DMS114 treated with DMSO at 0.1 percent for 48 hours (cell line): ENCODE data around the gene SULT2B1.
"Not testable (repeated sequence)": the region's sequence is repeated elsewhere in the genome, so short reads cannot be mapped to it uniquely, and the experiment has no call there.

Experiments used
- DNase-seq: peaks from one replicate; lab custom pipeline; 2025; ENCODE audit not compliant: unreplicated experiment; lab: John Stamatoyannopoulos, UW

SULT2B1 gene

GRCh38 chr19:48524732-48525131 is 27.2 kb upstream of the SULT2B1 start:
- no peak for DNase-seq

- DNase-seq, result no peak
These were observed 22.8 kb upstream of the SULT2B1 start for GRCh38 chr19:48529156-48529555.

GRCh38 chr19:48530066-48530720 is 21.8 kb upstream of the SULT2B1 start:
- no peak for DNase-seq

GRCh38 chr19:48530770-48531169 is 21.2 kb upstream of the SULT2B1 start:
- no peak for DNase-seq

DNA sequence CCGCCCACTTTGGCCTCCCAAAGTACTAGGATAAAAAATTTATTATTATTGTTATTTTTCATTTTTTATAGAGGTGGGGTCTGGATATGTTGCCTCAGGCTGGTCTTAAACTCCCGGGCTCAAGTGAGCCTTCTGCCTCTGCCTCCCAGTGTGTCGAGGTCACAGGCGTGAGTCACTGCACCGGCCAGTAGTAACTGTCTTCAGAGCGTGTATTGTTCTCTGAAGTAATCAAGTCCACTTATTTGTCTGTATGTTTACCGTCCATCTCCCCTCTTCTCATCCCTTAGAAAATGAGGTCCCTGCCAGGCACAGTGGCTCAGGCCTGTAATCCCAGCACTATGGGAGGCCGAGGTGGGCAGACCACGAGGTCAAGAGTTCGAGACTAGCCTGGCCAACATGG is 18.2 kb upstream of the SULT2B1 start:
- DNase-seq, result no peak

DNA sequence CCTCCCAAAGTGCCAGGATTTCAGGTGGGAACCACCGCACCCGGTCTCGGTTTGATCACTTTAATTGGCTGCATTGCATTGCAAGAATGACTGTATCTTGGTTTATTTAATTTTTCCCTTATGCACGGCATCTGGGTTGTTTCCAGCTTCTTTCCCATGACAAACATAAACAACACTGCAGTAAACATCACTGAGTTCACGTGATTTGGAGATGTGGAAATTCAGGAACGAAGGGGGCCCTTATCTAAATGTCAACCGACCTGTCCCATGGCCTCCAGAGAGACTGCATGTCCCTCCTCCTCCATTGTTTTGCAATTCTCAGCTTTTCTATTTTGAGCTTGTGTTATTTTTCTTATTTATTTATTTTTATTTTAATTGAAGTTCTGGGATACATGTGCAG is 14.4 kb upstream of the SULT2B1 start:
- DNase-seq, result no peak

DNA sequence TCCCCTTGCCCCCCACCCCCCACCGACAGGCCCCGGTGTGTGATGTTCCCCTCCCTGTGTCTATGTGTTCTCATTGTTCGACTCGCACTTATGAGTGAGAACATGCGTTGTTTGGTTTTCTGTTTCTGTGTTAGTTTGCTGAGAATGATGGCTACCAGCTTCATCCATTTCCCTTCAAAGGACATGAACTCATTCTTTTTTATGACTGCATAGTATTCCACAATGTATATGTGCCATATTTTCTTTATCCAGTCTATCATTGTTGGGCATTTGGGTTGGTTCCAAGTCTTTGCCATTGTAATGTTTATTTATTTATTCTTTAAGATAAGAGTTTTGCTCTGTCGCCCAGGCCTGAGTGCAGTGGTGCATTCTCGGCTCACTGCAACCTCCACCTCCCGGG is 13.9 kb upstream of the SULT2B1 start:
- not testable (repeated sequence) for DNase-seq

DNA sequence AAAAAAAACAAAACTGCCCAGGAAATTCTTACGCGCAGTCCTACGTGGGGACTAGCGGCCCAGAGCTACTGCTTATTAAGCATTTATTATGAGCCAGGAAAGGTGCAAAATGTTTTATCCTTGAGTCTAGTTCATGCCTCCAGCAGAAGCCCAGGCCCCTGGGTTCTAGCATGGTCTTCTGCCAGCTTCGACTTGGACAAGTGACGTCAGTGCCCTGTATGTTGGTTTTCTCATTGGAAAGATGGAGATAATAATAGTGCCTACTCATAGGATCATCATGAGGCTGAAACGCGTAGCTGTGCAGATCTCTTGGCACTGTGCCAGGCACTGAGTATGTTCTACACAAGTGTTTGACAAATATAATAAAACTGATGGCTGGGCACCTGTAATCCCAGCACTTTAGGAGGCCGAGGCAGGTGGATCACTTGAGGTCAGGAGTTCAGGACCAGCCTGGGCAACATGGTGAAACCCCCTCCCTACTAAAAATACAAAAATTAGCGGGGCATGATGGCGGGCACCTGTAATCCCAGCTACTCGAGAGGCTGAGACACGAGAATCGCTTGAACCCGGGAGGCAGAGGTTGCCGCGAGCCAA is 12.4 kb upstream of the SULT2B1 start:
- no peak for DNase-seq

DNA sequence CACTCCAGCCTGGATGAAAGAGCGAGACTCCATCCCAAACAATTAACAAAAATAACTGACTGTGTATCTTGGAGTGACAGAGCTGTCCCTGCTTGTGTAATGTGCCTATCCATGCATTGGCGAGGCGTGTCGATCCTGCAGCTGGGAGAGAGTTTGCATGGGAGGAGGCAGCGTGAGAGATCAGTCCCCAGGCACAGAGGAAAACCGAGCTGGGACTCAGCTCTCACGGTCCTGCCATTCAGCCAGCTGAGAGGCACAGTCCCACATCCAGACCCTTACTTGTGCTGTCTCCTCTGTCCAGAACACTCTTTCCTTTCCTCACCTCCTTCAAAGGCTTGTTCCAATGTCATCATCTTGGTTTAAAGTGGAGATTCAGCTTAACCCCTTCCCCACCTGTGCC is 11.9 kb upstream of the SULT2B1 start:
- DNase-seq, result no peak

DNA sequence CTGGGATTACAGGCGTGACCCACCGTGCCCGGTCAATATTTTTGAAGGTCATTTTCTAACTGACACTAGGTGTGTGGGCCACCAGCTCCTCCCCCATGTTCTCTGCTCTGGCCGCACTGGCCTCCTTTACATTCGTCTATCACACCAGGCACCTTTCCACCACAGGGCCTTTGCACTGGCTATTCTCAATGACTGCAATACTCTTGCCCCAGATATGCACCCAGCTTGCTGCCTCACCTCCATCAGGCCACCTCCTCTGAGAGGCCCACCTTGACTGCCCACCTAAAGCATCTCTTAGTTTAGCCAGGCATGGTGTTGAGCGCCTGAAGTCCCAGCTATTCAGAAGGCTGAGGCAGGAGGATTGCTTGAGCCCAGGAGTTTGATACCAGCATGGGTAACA is 10.2 kb upstream of the SULT2B1 start:
- no peak for DNase-seq

GRCh38 chr19:48543121-48543710 is 8.8 kb upstream of the SULT2B1 start:
- no peak for DNase-seq

DNA sequence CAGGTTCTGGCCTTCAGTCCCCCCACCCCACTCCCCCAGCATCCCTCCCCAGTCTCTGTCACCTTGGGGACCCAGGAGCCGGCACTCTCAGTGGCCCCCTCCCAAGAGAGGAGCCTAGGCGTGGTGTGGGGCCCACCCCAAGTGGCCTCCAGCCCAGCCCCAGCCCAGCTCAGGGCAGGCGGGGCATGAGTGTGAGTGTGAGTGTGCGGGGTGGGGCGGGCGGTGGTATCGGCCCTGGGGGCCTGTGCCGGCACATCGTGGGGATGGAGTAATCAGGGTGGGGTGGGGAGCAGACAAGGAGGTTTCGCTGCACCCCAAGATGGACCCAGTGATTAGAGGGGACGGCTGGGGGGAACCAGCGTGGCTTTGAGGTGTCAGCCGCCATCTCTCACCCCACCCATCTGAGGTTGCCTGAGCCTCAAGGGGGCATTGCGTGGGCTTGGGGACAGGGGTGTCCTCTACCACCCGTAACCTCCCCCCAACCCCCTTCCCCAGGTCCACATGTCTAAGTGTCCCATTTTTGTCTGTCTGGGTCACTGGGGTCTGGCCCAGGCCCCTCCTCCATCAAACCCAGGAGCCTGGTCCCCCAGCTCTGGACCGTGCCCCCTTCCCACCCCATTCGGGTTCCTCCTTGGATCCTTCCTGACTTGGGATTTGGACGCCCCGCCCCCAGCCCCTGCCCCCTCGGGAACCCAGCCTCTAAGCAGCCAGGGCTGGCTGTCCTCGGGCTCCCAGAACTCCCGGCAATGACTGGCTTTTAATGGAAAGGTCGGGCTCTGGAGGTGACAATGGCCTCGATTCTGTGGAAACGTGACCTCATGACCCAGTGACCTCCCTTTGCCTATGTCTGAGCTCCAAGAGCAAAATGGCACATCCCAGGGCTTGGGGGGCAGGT is 6.9 kb upstream of the SULT2B1 start:
- DNase-seq, result no peak

DNA sequence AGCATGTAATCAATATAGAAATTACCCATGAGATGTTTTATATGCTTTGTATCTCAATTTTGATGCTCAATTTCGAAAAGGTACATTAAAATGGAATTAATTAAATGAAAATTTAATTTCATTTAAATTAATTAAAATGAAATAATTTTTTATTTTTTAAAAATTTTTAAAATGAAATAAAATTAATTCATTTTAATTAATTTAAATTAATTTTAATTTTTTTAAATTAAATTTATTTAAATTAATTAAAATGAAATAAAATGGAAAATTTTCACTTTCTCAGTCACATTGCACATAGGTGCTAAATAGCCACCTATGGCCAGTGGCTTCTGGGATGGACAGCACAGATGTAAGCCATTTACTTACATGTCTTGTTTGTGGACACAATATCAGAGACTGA is 4.2 kb upstream of the SULT2B1 start:
- DNase-seq, result no peak

DNA sequence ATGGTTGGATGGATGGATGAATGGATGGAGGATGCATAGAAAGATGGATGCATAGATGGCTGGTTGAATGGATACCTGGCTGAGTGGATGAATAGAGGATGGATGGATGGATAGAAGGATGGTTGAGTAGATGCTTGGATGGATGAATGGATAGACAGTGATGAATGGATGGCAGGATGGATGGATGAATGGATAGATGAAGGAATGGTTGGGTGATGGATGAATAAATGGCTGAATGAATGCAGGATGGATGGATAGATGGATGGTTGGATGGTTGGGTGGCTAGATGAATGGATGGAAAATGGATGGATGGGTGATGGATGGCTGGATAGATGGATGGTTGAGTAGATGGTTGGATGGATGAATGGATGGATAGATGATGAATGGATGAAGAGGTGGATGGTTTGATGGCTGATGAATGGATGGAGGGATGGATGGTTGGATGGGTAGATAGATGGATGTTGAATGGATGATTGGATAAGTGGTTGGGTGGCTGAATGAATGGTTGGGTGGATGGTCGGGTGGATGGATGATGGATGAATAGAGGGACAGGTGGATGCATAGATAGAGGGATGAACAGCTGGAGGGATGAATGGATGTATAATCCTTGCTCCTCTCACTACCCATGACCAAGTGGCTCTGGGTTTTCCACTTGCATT is 3.6 kb upstream of the SULT2B1 start:
- no peak for DNase-seq

- no peak for DNase-seq
These were observed 2.6 kb upstream of the SULT2B1 start for GRCh38 chr19:48549380-48549779.

GRCh38 chr19:48552406-48553322 is 692 bp downstream of the SULT2B1 start:
- DNase-seq, result no peak

- DNase-seq, result no peak
These were observed 1.9 kb downstream of the SULT2B1 start for GRCh38 chr19:48553676-48554384.

DNA sequence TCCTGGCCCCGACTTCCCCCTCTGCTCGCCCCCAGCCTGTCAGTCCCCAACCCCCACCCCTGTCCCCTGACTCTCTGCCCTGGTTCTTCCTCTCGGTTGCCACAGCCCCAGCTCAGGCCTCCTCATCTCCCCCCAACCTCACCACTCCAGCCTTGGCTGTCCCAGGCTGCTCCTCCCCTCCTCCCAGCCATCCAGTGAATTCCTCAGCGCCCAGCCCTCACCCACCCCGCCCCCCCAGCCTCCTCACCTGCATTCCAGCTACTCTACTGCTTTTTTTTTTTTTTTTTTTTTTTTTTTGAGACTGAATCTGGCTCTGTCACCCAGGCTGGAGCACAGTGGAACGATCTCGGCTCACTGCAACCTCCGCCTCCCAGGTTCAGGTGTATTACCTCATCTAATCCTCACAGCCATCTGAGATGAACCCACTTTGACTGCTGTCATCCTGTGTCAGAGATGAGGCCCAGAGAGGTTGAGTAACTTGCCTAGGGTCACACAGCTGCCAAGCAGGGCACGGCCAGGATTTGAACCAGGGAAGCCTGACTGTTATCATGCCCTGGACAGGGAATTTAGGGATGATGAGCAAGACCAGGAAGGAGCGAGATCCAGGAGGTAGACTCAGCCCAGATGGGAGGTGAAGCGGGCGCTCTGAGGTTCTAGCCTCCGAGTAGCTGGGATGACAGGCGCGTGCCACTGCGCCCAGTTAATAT is 2.6 kb downstream of the SULT2B1 start:
- DNase-seq, result no peak

- no peak for DNase-seq
These were observed 4.2 kb downstream of the SULT2B1 start for GRCh38 chr19:48556163-48556562.
